Small intestine (tissue), 7 donors: ENCODE data around the gene MBTPS2. TPM values are rescaled to one million over a fixed set of nuclear protein-coding genes. Genes with fewer than 3 reads are reported as not detected.

Experiments
- DNase-seq, 2 donors: peaks; one replicate each; pipeline versions ENCODE4 v3.0.0 to v3.0.0-alpha.2; 2013
- FAIRE-seq: peaks from 2 replicates; lab custom pipeline; 2012; peaks lifted over from hg19 to GRCh38; lab: Jason Lieb, UNC
- H3K27ac ChIP-seq, 3 donors: one replicate each; pipeline ENCODE4 v1.5.1; 2013; ENCODE audit warnings: low read length in 2 of 3, mild to moderate bottlenecking in 2 of 3, control low read depth in 1 of 3, inconsistent platforms in 1 of 3, low read depth in 1 of 3, moderate library complexity in 1 of 3
- H3K27me3 ChIP-seq, 3 donors: one replicate each; pipeline ENCODE4 v1.6.1; 2013; ENCODE audit warnings: low read length in 3 of 3, inconsistent platforms in 1 of 3; ENCODE audit not compliant: control insufficient read depth in 3 of 3, insufficient read depth in 3 of 3
- H3K36me3 ChIP-seq, 3 donors: one replicate each; pipeline ENCODE4 v1.6.1; 2013; ENCODE audit warnings: low read length in 3 of 3, inconsistent platforms in 1 of 3, low read depth in 1 of 3, mild to moderate bottlenecking in 1 of 3, moderate library complexity in 1 of 3; ENCODE audit not compliant: control insufficient read depth in 3 of 3, insufficient read depth in 2 of 3
- H3K4me1 ChIP-seq, 3 donors: one replicate each; pipeline ENCODE4 v1.6.1; 2013; ENCODE audit warnings: low read length in 2 of 3, inconsistent platforms in 1 of 3, low read depth in 1 of 3, mild to moderate bottlenecking in 1 of 3, moderate library complexity in 1 of 3; ENCODE audit not compliant: control insufficient read depth in 3 of 3, insufficient read depth in 2 of 3
- H3K4me3 ChIP-seq, 3 donors: one replicate each; pipeline ENCODE4 v1.5.1; 2013; ENCODE audit warnings: low read length in 3 of 3, control low read depth in 1 of 3, inconsistent platforms in 1 of 3, low read depth in 1 of 3, mild to moderate bottlenecking in 1 of 3, moderate library complexity in 1 of 3
- H3K9me3 ChIP-seq, 2 donors: one replicate each; pipeline ENCODE4 v1.6.1; 2013; ENCODE audit warnings: low read depth in 1 of 2, low read length in 1 of 2; ENCODE audit not compliant: control insufficient read depth in 2 of 2, insufficient read depth in 1 of 2
- WGBS, 3 donors: extraction: QIAGEN DNeasy Blood & Tissue Kit; methylation state at CpG; one replicate each; pipeline ENCODE4 v1.1.7; 2013; 5-methylcytosine and 5-hydroxymethylcytosine counted together
- polyA plus RNA-seq, 4 donors: library from polyadenylated mRNA; stranded (reverse) in 3 of 4; unstranded in 1 of 4; fragments of 200-250 nt in 3 of 4; fragments of 120-200 nt in 1 of 4; gene quantifications; one replicate each; pipeline versions ENCODE4 v1.2.1 to v1.2.3, GENCODE V29; 2013
- donor health status: healthy with polysubstance abuse.
- donor health status: control.
- donor health status: control.
- donor health status: Bipolar disorder and iron deficiency.
- donor health status: healthy.

The MBTPS2 gene
- polyA plus RNA-seq, 4 donors: 0.54 to 21.5 (median 3.1) TPM

- no peak overlapping the region for H3K4me3 ChIP-seq
- H3K9me3 ChIP-seq: no peaks in the 10 kb centered on the region
- no peaks in the 10 kb centered on the region for H3K4me1 ChIP-seq
- no peaks in the 10 kb centered on the region for H3K27me3 ChIP-seq
- FAIRE-seq (no peak), DNase-seq (no peak)
- no peaks in the 10 kb centered on the region for H3K36me3 ChIP-seq
- 72 to 83% (median 75%) methylated on average over 11 of the region's 11 CpGs for WGBS, 3 donors
- H3K27ac ChIP-seq: no peak overlapping the region
Measured at GRCh38 chrX:21932292-21933002, 93.0 kb downstream of the MBTPS2 start.

DNA sequence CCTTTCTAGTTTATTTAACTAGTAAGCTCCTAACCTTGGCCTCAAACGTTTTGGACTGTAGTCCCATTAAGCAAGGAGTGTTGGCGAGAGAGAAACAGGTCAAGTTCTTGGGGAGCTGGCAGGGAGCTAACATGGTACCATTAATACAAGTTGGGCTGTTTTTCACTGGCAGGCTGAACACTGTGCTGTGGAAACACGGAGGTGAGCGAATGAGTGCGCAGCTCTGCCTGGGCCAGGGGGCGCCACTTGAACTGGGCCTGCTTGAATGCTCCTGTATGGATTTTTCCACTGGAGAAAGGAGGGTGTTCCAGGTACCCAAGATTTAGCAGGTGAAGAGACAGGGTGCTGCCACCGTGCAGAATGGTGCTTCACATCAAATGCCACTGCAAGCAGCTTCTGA is 93.7 kb downstream of the MBTPS2 start:
- no peak overlapping the region for H3K4me3 ChIP-seq
- FAIRE-seq: no peak
- H3K27ac ChIP-seq: no peak overlapping the region
- H3K4me1 ChIP-seq: no peaks in the 10 kb centered on the region
- 75 to 87% (median 81%) methylated on average over 7 of the region's 7 CpGs for WGBS, 3 donors
- H3K9me3 ChIP-seq: no peaks in the 10 kb centered on the region
- DNase-seq: no peak
- H3K36me3 ChIP-seq: no peaks in the 10 kb centered on the region
- H3K27me3 ChIP-seq: no peaks in the 10 kb centered on the region

GRCh38 chrX:21934414-21934813 is 95.0 kb downstream of the MBTPS2 start:
- no peak for FAIRE-seq
- 80 to 94% (median 84%) methylated on average over 3 of the region's 3 CpGs for WGBS, 3 donors
- Histone ChIP-seq H3K27me3 (no peaks in the 10 kb centered on the region), H3K9me3 (no peaks in the 10 kb centered on the region), H3K36me3 (no peaks in the 10 kb centered on the region), H3K27ac (no peak overlapping the region), H3K4me1 (no peaks in the 10 kb centered on the region), H3K4me3 (no peak overlapping the region)
- DNase-seq: no peak

Other genes starting within 250 kb of the MBTPS2 start
- 1 to 10 TPM in 2 of 4 donors, under 1 TPM in 2; 0.66 to 1.3 (median 0.91) TPM for gene KLHL34, start 181.3 kb upstream of the MBTPS2 start, polyA plus RNA-seq
- 1 to 10 TPM in 1 of 4 donors, under 1 TPM in 2, not detected in 1; 0.24 to 4.1 (median 0.78) TPM for gene SMPX, start 81.5 kb upstream of the MBTPS2 start, polyA plus RNA-seq
- 1 to 10 TPM in 1 of 4 donors, under 1 TPM in 1, not detected in 2; 0.95 to 2.1 TPM for gene YY2, start 16.4 kb downstream of the MBTPS2 start, polyA plus RNA-seq
- 10 to 100 TPM; 60.3 to 89.2 (median 87.5) TPM for gene SMS, start 101.1 kb downstream of the MBTPS2 start, polyA plus RNA-seq
- gene PHEX, start 192.7 kb downstream of the MBTPS2 start, polyA plus RNA-seq: under 1 TPM; 0.31 to 0.67 (median 0.47) TPM